Aortic smooth muscle cell (primary cell): ENCODE measurements around the gene EIF2B2. TPM values are rescaled to one million over a fixed set of nuclear protein-coding genes. Genes with fewer than 3 reads are reported as not detected.

ENCODE experiments used
- total RNA-seq: library from RNA; depleted of rRNA; stranded (reverse); fragments of >200 nt; gene quantifications from 2 replicates; pipeline ENCODE4 v1.2.3, GENCODE V29; 2014

Gene EIF2B2
- total RNA-seq: 51.4 and 74.4 TPM in 2 replicates

GRCh38 chr14:75002392-75003249 lies at the start of gene EIF2B2:
EIF2B2 (plus strand) TSS chr14:75002921; CDS start chr14:75002991, 70 bp downstream.

GRCh38 chr14:74955229-74956026 lies 47.3 kb upstream of the EIF2B2 start, which contains the start of gene PGF:
PGF (minus strand) TSS chr14:74955597; CDS start chr14:74955242, 355 bp downstream.

GRCh38 chr14:75050852-75051555 lies 48.3 kb downstream of the EIF2B2 start, which contains the start of gene MLH3:
MLH3 (minus strand) TSS chr14:75051467; CDS start chr14:75049655, 1,812 bp downstream.

Other genes with a start within 250 kb of the EIF2B2 start
- 23.8 and 33.7 TPM in 2 replicates for gene YLPM1, start 239.6 kb upstream of the EIF2B2 start, total RNA-seq
- gene PROX2, start 126.8 kb upstream of the EIF2B2 start, total RNA-seq: not detected in 2 replicates
- gene DLST, start 121.0 kb upstream of the EIF2B2 start, total RNA-seq: 55.4 and 62.0 TPM in 2 replicates
- 0.99 and 1.6 TPM in 2 replicates for gene RPS6KL1, start 79.7 kb upstream of the EIF2B2 start, total RNA-seq
- gene PGF, start 47.3 kb upstream of the EIF2B2 start, total RNA-seq: 15.2 and 33.0 TPM in 2 replicates
- 23.7 and 29.3 TPM in 2 replicates for gene MLH3, start 48.5 kb downstream of the EIF2B2 start, total RNA-seq
- 7.3 and 9.8 TPM in 2 replicates for gene ACYP1, start 61.1 kb downstream of the EIF2B2 start, total RNA-seq
- gene ZC2HC1C, start 66.7 kb downstream of the EIF2B2 start, total RNA-seq: 0.99 and 1.1 TPM in 2 replicates
- gene NEK9, start 124.1 kb downstream of the EIF2B2 start, total RNA-seq: 46.9 and 61.7 TPM in 2 replicates
- 227 and 255 TPM in 2 replicates for gene TMED10, start 173.7 kb downstream of the EIF2B2 start, total RNA-seq